Uterus (tissue), 4 donors: Measurements from ENCODE around the gene KLB. TPM values are rescaled to one million over a fixed set of nuclear protein-coding genes. Genes with fewer than 3 reads are reported as not detected.

Experiments
- DNase-seq, 2 donors: peaks; one replicate each; pipeline ENCODE4 v3.0.0-alpha.2; 2019 to 2020
- H3K27ac ChIP-seq, 2 donors: fragments of 200-600 bp; sonication (generic); 1 replicate in 1 of 2; 2 replicates in 1 of 2; pipeline ENCODE4 v1.5.1; 2016 to 2018
- H3K27me3 ChIP-seq, 2 donors: fragments of 200-600 bp; sonication (generic); one replicate each; pipeline ENCODE4 v1.5.1; 2018 to 2019; ENCODE audit warnings: control low read depth in 1 of 2
- H3K36me3 ChIP-seq, 2 donors: fragments of 200-600 bp; sonication (generic); one replicate each; pipeline ENCODE4 v1.5.1; 2019; ENCODE audit warnings: control low read depth in 1 of 2
- H3K4me1 ChIP-seq, 2 donors: fragments of 200-600 bp; sonication (generic); one replicate each; pipeline ENCODE4 v1.5.1; 2018 to 2019; ENCODE audit warnings: control low read depth in 1 of 2
- H3K4me3 ChIP-seq, 2 donors: fragments of 200-600 bp; sonication (generic); 1 replicate in 1 of 2; 2 replicates in 1 of 2; pipeline ENCODE4 v1.5.1; 2018 to 2019; ENCODE audit warnings: mild to moderate bottlenecking in 1 of 2
- H3K9me3 ChIP-seq, 2 donors: fragments of 200-600 bp; sonication (generic); one replicate each; pipeline ENCODE4 v1.5.1; 2019; ENCODE audit warnings: control low read depth in 1 of 2
- POLR2A ChIP-seq, 2 donors: fragments of 450-650 bp; IDR thresholded peaks; one replicate each; pipeline ENCODE4 v1.6.1; 2016; ENCODE audit warnings: antibody characterized with exemption in 2 of 2, mild to moderate bottlenecking in 1 of 2, moderate library complexity in 1 of 2
- intact Hi-C: fragments of 100-400 bp; cut with DNase I; formaldehyde crosslinking; loops from one replicate; pipeline ENCODE4 v1.15.1; 2023; ENCODE audit warnings: low total_unique reads
- total RNA-seq, 4 donors: library from RNA; depleted of rRNA in 3 of 4; stranded (reverse); fragments of >200 nt in 3 of 4; gene quantifications; one replicate each; pipeline versions ENCODE4 v1.1.0 to v1.2.4, GENCODE V29; 2014 to 2023
- TF ChIP-seq, protein P1 (sequence below), 4 experiments: fragments of 200-600 bp in 2 of 4; fragments of 450-650 bp in 2 of 4; sonication (generic) in 2 of 4; IDR thresholded peaks; one replicate each; pipeline ENCODE4 v1.5.1; 2016 to 2019; ENCODE audit warnings: antibody characterized with exemption in 4 of 4, mild to moderate bottlenecking in 2 of 4, moderate library complexity in 1 of 4
- donor health status: DM: yes; HTN: yes; CAD: no.

Gene KLB
- total RNA-seq, 4 donors from 2014 or later = 0.21 TPM; not detected in 3

GRCh38 chr4:39486221-39486804 is 79.6 kb downstream of the KLB start:
- Histone ChIP-seq H3K27me3 (no peaks in the 10 kb centered on the region), H3K36me3 (no peaks in the 10 kb centered on the region), H3K4me1 (no peaks in the 10 kb centered on the region), H3K9me3 (no peaks in the 10 kb centered on the region), H3K4me3 (no peak overlapping the region), H3K27ac (no peak overlapping the region)
- intact Hi-C loops = no loop called here
- TF ChIP-seq, protein P1, sequence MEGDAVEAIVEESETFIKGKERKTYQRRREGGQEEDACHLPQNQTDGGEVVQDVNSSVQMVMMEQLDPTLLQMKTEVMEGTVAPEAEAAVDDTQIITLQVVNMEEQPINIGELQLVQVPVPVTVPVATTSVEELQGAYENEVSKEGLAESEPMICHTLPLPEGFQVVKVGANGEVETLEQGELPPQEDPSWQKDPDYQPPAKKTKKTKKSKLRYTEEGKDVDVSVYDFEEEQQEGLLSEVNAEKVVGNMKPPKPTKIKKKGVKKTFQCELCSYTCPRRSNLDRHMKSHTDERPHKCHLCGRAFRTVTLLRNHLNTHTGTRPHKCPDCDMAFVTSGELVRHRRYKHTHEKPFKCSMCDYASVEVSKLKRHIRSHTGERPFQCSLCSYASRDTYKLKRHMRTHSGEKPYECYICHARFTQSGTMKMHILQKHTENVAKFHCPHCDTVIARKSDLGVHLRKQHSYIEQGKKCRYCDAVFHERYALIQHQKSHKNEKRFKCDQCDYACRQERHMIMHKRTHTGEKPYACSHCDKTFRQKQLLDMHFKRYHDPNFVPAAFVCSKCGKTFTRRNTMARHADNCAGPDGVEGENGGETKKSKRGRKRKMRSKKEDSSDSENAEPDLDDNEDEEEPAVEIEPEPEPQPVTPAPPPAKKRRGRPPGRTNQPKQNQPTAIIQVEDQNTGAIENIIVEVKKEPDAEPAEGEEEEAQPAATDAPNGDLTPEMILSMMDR (IDR thresholded peaks at IDR 0.05) = no peak
- TF ChIP-seq POLR2A (IDR thresholded peaks at IDR 0.05) = no peak
- no peak for DNase-seq

DNA sequence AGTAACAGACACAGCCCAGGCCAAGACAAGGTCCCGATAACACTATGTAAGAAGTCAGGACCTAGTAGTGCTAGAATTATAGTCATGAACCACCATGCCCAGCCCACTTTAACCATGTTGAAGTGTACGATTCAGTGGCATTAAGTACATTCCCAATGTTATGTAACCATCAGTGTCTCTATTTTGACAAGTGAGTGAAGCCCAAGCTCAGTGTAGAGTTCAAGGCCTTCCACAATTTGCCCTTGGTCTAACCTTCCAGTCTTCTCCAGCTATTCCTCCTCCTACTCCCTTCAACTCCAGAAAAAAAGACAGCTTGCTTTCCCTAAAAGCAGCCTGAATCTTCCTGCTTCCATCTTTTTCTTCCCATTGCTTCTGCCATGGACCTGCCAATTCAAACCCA is 83.6 kb downstream of the KLB start:
- H3K4me3 ChIP-seq = no peak overlapping the region
- H3K27me3 ChIP-seq = no peaks in the 10 kb centered on the region
- intact Hi-C loops = no loop called here
- H3K4me1 ChIP-seq = no peaks in the 10 kb centered on the region
- H3K27ac ChIP-seq = no peak overlapping the region
- no peaks in the 10 kb centered on the region for H3K36me3 ChIP-seq
- H3K9me3 ChIP-seq = no peaks in the 10 kb centered on the region
- DNase-seq = no peak
- no peak for TF ChIP-seq POLR2A (IDR thresholded peaks at IDR 0.05)
- TF ChIP-seq, protein P1 (IDR thresholded peaks at IDR 0.05) = no peak

- no peak overlapping the region for H3K4me3 ChIP-seq
- intact Hi-C loops = no loop called here
- no peaks in the 10 kb centered on the region for H3K27me3 ChIP-seq
- no peak for DNase-seq
- no peaks in the 10 kb centered on the region for H3K36me3 ChIP-seq
- no peaks in the 10 kb centered on the region for H3K9me3 ChIP-seq
- no peak for TF ChIP-seq POLR2A (IDR thresholded peaks at IDR 0.05)
- TF ChIP-seq, protein P1 (IDR thresholded peaks at IDR 0.05) = no peak
- H3K4me1 ChIP-seq = no peaks in the 10 kb centered on the region
- no peak overlapping the region for H3K27ac ChIP-seq
Observed at GRCh38 chr4:39494354-39494753, 87.6 kb downstream of the KLB start.

GRCh38 chr4:39495446-39496213 is 88.9 kb downstream of the KLB start:
- Histone ChIP-seq H3K4me3 (no peak overlapping the region), H3K36me3 (no peaks in the 10 kb centered on the region), H3K9me3 (no peaks in the 10 kb centered on the region), H3K4me1 (no peaks in the 10 kb centered on the region), H3K27me3 (no peaks in the 10 kb centered on the region), H3K27ac (no peak overlapping the region)
- intact Hi-C loops = no loop called here
- DNase-seq = no peak
- no peak for TF ChIP-seq POLR2A (IDR thresholded peaks at IDR 0.05)
- TF ChIP-seq, protein P1 (IDR thresholded peaks at IDR 0.05) = no peak

DNA sequence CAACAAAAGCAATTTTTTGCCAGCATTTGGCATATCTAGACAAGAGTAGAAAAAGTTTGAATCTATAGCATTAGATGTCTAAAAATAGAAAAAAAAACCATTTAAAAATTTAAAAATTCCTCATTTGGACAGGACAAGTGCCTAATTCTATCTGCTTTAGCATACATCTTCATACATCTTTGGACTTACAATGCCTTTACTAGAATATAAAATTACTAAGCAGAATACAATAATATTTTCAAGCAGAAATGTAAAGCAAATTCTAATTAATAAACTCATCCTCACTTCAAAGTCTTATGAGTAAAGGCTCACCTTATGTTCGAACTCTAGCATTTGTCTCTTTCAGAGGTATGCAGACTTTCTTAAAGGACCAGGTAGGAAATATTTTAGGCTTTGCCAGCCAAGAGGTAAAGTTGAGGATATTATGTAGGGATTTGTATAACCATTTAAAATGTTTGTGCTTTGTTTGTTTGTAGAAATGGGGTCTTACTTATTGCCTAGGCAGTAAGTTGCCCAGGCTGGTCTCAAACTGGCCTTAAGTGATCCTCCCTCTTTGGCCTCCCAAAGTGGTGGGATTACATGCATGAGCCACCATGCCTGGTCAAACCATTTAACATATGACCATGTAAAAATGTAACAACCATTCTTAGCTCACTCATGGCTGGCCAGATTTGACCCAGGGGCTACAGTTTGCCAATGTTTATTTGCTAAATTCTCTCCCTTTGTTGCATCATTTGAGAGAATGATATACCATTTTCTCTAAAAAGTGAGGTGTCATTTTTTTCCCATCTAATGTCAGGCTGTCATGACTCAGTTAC is 91.4 kb downstream of the KLB start:
- Histone ChIP-seq H3K36me3 (no peaks in the 10 kb centered on the region), H3K27ac (no peak overlapping the region), H3K4me1 (no peaks in the 10 kb centered on the region), H3K9me3 (no peaks in the 10 kb centered on the region), H3K27me3 (no peaks in the 10 kb centered on the region), H3K4me3 (no peak overlapping the region)
- no peak for DNase-seq
- TF ChIP-seq, protein P1 (IDR thresholded peaks at IDR 0.05) = no peak
- no peak for TF ChIP-seq POLR2A (IDR thresholded peaks at IDR 0.05)
- intact Hi-C loops = no loop called here
